A549 (cell line): ENCODE results near the gene NXF1. TPM values are rescaled to one million over a fixed set of nuclear protein-coding genes. Genes with fewer than 3 reads are reported as not detected.

Experiments used
- ATAC-seq, 2 experiments: fragments of 200-7000 bp in 1 of 2; fragments of >200 bp in 1 of 2; cut with Nextera tagmentation in 1 of 2; cut with Tn5 transposase in 1 of 2; 3 replicates each; pipeline versions ENCODE4 v1.8.0 to v1.9.1; 2018 to 2020; ENCODE audit warnings: mild to moderate bottlenecking in 1 of 2, moderate library complexity in 1 of 2
- CTCF ChIA-PET: fragments of 300-600 bp; sonication (Branson Sonifier 250); formaldehyde crosslinking; extraction: SDS; loops from one replicate; lab custom pipeline; 2021; ENCODE audit warnings: antibody characterized with exemption, inconsistent platforms; lab: Yijun Ruan, JAX
- POLR2A ChIA-PET: fragments of 350-600 bp; formaldehyde crosslinking; extraction: SDS; loops from one replicate; lab custom pipeline; 2021; ENCODE audit warnings: antibody characterized with exemption, inconsistent platforms; lab: Yijun Ruan, JAX
- DNase-seq, 2 experiments: peaks; one replicate each; pipeline versions ENCODE4 v3.0.0 to v3.0.0-alpha.2; 2011 to 2016; ENCODE audit warnings: low read depth in 1 of 2, low spot score in 1 of 2
- FAIRE-seq: peaks from 2 replicates; lab custom pipeline; 2011; peaks lifted over from hg19 to GRCh38; lab: Jason Lieb, UNC
- H3K27ac ChIP-seq, 2 experiments: fragments of >200 bp; sonication (Bioruptor Twin); formaldehyde crosslinking; 3 replicates each; pipeline ENCODE4 v1.5.1; 2016 to 2017
- H3K4me1 ChIP-seq: fragments of >200 bp; sonication (Bioruptor Twin); formaldehyde crosslinking; 3 replicates; pipeline ENCODE4 v1.6.1; 2016
- H3K4me2 ChIP-seq: fragments of >200 bp; sonication (Bioruptor Twin); formaldehyde crosslinking; 3 replicates; pipeline ENCODE4 v1.6.1; 2016
- H3K4me3 ChIP-seq: fragments of >200 bp; sonication (Bioruptor Twin); formaldehyde crosslinking; 3 replicates; pipeline ENCODE4 v1.5.1; 2016
- H3K9me3 ChIP-seq: fragments of >200 bp; sonication (Bioruptor Twin); formaldehyde crosslinking; 3 replicates; pipeline ENCODE4 v1.6.1; 2016
- BCL3 ChIP-seq: fragments of >200 bp; sonication (Bioruptor Twin); formaldehyde crosslinking; IDR thresholded peaks from 3 replicates; pipeline ENCODE4 v1.6.1; 2016
- CHD4 ChIP-seq: fragments of 200-600 bp; sonication (generic); IDR thresholded peaks from 2 replicates; pipeline ENCODE4 v1.6.1; 2016; ENCODE audit warnings: antibody characterized with exemption, mild to moderate bottlenecking, borderline replicate concordance
- CTCF ChIP-seq: fragments of >200 bp; sonication (Bioruptor Twin); formaldehyde crosslinking; IDR thresholded peaks from 3 replicates; pipeline ENCODE4 v1.5.1; 2016
- EHF ChIP-seq: fragments of 250-450 bp; sonication (Bioruptor Pico); IDR thresholded peaks from 2 replicates; pipeline ENCODE4 v1.5.0; 2020; ENCODE audit warnings: mild to moderate bottlenecking
- FOSL2 ChIP-seq, 2 experiments: fragments of 450-650 bp in 1 of 2; fragments of >200 bp in 1 of 2; sonication (Bioruptor Twin) in 1 of 2; formaldehyde crosslinking; IDR thresholded peaks; 2 replicates each; pipeline versions ENCODE4 v1.5.0 to v1.6.1; 2016 to 2020; ENCODE audit warnings: mild to moderate bottlenecking in 1 of 2, moderate library complexity in 1 of 2
- FOXS1 ChIP-seq: fragments of 250-450 bp; sonication (Bioruptor Pico); IDR thresholded peaks from 2 replicates; pipeline ENCODE4 v1.5.0; 2020; ENCODE audit warnings: mild to moderate bottlenecking, moderate library complexity
- HDAC2 ChIP-seq: fragments of 200-600 bp; sonication (generic); IDR thresholded peaks from 2 replicates; pipeline ENCODE4 v1.6.1; 2016
- HOXA7 ChIP-seq: fragments of 250-450 bp; sonication (Bioruptor Pico); IDR thresholded peaks from 2 replicates; pipeline ENCODE4 v1.5.0; 2020; ENCODE audit warnings: mild to moderate bottlenecking, moderate library complexity
- JUN ChIP-seq, 2 experiments: fragments of >200 bp; sonication (Bioruptor Twin); formaldehyde crosslinking; IDR thresholded peaks; 2 replicates in 1 of 2; 3 replicates in 1 of 2; pipeline ENCODE4 v1.6.1; 2016 to 2017
- MAFK ChIP-seq: fragments of 450-650 bp; IDR thresholded peaks from 2 replicates; pipeline ENCODE4 v1.6.1; 2014; ENCODE audit not compliant: partially characterized antibody
- POLR2AphosphoS2 ChIP-seq: conservative IDR thresholded peaks from 2 replicates; pipeline ENCODE4 v1.6.1; 2012; ENCODE audit warnings: low read length, improper control_type of control experiment, inconsistent platforms
- TFCP2L1 ChIP-seq: fragments of 250-450 bp; sonication (Bioruptor Pico); IDR thresholded peaks from 2 replicates; pipeline ENCODE4 v1.5.0; 2021; ENCODE audit warnings: mild to moderate bottlenecking
- ZSCAN20 ChIP-seq: fragments of 250-450 bp; sonication (Bioruptor Pico); IDR thresholded peaks from 2 replicates; pipeline ENCODE4 v1.8.0; 2022; ENCODE audit warnings: mild to moderate bottlenecking, moderate library complexity
- WGBS: methylation state at CpG from one replicate; pipeline ENCODE4 v1.1.6; 2017; ENCODE audit errors: missing lambda C conversion rate; 5-methylcytosine and 5-hydroxymethylcytosine counted together
- polyA plus RNA-seq, 4 experiments: library from polyadenylated mRNA; depleted of rRNA in 3 of 4; stranded (reverse); fragments of >200 nt; fragmentation: RNase III in 1 of 4; extraction: RNeasy Plus Mini Kit Qiagen cat#74134 plus additional on column Dnase treatment in 1 of 4; gene quantifications; 2 replicates in 3 of 4; 3 replicates in 1 of 4; pipeline ENCODE4 v1.2.3, GENCODE V29; 2011 to 2017

The NXF1 gene
- polyA plus RNA-seq, 2 of the 4 experiments (the other 2 are of a cell fraction) = 35.5 to 47.7 TPM

GRCh38 chr11:62854013-62854824 lies 49.0 kb upstream of the NXF1 start:
- Histone ChIP-seq H3K27ac (peak overlapping the region; percentile 90 to 91), H3K4me2 (peak overlapping the region; percentile 98), H3K4me1 (peaks cover 43% of the 10 kb centered on the region), H3K4me3 (peak overlapping the region; percentile 80), H3K9me3 (no peaks in the 10 kb centered on the region)
- DNase-seq = no peak
- TF ChIP-seq BCL3 = 0 out of 3 replicates have a peak, but pooled peaks have one; percentile 9
- TF ChIP-seq HDAC2 = no peak
- 2% methylated on average over 8 of the region's 8 CpGs for WGBS
- ChIA-PET CTCF (interaction anchor here (0.6 to 5.5 kb wide), 4 partner anchors 9 to 67 kb away, joined by 3 to 42 read pairs (median 16); partner anchors contain the start of genes SLC3A2 and TMEM179B), POLR2A (interaction anchor here (0.8 to 9.3 kb wide), 3 partner anchors 10 to 28 kb away, joined by 3 to 159 read pairs (median 42); partner anchors contain the start of genes SLC3A2 and WDR74)
- no peak for FAIRE-seq
- no peak for ATAC-seq

- ChIA-PET POLR2A (interaction anchor here (0.8 to 9.3 kb wide), 4 partner anchors 9 to 28 kb away, joined by 3 to 159 read pairs (median 24); partner anchors contain the start of genes SLC3A2 and WDR74), CTCF (interaction anchor here (1.9 to 5.5 kb wide), 2 partner anchors 10 to 30 kb away, joined by 6 to 42 read pairs; partner anchors contain the start of gene SLC3A2)
- peak overlapping the region; percentile 90 to 91 for H3K27ac ChIP-seq
- DNase-seq (no peak), ATAC-seq (no peak), FAIRE-seq (no peak)
- H3K4me1 ChIP-seq = peaks cover 43% of the 10 kb centered on the region
- TF ChIP-seq TFCP2L1 (CRISPR knock-in tag) (0 out of 2 replicates have a peak, but pooled peaks have one; percentile 19), JUN (IDR thresholded peaks at IDR 0.05) (peak in 1 of 2 experiments; percentile 63; a peak in 1 of 5 replicates), MAFK (no peak), POLR2AphosphoS2 (0 out of 2 replicates have a peak, but pooled peaks have one; percentile 6), HOXA7 (CRISPR knock-in tag) (no peak), CHD4 (no peak)
- H3K4me2 ChIP-seq = peak overlapping the region; percentile 98
- H3K9me3 ChIP-seq = no peaks in the 10 kb centered on the region
- 17% methylated on average over 7 of the region's 7 CpGs for WGBS
- peak overlapping the region; percentile 80 for H3K4me3 ChIP-seq
Measured at GRCh38 chr11:62853279-62853965, 48.2 kb upstream of the NXF1 start.

GRCh38 chr11:62852523-62853188 lies 47.4 kb upstream of the NXF1 start:
- CTCF ChIA-PET = interaction anchor here (1.0 to 5.5 kb wide), 2 partner anchors 11 to 31 kb away, joined by 3 to 42 read pairs; partner anchors contain the start of gene SLC3A2
- Histone ChIP-seq H3K4me2 (peak overlapping the region; percentile 98), H3K4me1 (peaks cover 35% of the 10 kb centered on the region)

More at GRCh38 chr11:62852523-62853188, 47.4 kb upstream of the NXF1 start:
- ATAC-seq (no peak), FAIRE-seq (no peak), DNase-seq (no peak)
- Histone ChIP-seq H3K9me3 (no peaks in the 10 kb centered on the region), H3K27ac (peak overlapping the region in 1 of 2 experiments; percentile 91; a peak in 3 of 6 replicates), H3K4me3 (peak overlapping the region; percentile 80)
- TF ChIP-seq FOSL2 (IDR thresholded peaks at IDR 0.05) (no peak), FOSL2 (CRISPR knock-in tag; IDR thresholded peaks at IDR 0.05) (no peak), EHF (CRISPR knock-in tag) (no peak), CTCF (no peak), FOXS1 (no peak), POLR2AphosphoS2 (0 out of 2 replicates have a peak, but pooled peaks have one; percentile 83), ZSCAN20 (no peak)
- POLR2A ChIA-PET = interaction anchor here (0.7 to 9.3 kb wide), 3 partner anchors 12 to 187 kb away, joined by 3 to 159 read pairs (median 6); partner anchors contain the start of genes C11orf98, CSKMT and WDR74
